HG02623 (cell line): ENCODE measurements around the gene RPP14.

Experiments used
- ATAC-seq: cut with Tn5 transposase; IDR thresholded peaks from one replicate; pipeline ENCODE4 v1.9.1; 2021; ENCODE audit warnings: moderate library complexity; ENCODE audit not compliant: unreplicated experiment

The RPP14 gene

DNA sequence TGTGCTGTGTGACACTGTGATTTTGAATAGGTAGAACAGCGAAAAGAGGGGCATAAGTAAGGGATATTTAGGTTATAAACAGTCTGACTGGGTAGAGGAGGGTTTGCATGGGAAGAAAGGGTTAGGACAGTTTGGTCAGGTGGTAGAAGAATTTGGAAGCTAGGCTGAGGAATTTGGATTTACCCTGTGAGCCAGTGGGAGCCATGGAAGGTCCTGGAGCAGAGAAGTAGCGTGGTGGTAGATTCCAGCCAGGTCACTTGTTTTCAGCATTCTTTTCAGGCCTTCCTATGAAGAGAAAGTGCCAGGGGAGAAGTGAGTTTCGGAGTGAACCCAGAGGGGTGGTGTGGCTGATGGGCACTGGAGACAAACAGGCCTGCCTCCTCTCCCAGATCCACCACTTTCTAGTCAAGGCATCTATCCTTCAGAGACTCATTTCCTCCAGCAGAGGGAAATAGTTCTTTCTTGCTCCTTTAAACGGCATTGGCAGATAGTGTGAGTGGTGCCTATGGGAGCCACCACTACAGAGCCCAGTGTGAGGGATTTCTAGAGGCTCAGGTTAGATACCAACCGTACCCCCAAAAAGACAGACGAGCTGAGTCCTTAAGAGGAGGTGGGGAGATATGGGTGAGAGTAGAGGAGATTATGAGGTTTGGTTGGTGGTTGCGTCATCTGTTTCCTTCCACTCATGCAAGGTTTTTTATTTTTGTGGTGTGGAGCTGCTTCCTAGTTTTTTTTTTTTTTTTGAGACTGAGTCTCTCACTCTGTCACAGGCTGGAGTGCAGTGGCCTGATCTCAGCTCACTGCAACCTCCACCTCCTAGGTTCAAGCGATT, 47.9 kb downstream of the RPP14 start:
- ATAC-seq, result no peak

DNA sequence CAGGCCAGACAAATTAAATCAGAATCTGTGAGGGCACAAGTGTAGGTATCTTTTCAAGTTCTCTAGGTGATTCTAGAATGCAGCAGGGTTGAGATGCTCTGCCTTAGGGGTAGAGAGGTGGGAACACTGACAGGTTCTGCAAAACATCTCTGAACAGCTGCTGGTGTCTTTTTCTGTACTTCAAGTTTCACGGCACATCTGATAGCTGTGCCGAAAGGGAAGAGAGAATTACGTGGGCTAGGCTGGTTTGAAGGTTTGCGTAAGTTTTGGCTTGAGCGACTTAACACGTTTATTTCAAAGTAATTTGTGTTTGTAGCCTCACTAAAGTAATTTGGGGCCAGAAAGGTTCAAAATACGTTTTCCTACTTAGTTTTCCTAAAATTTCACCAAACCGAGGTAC, 49.1 kb downstream of the RPP14 start:
- ATAC-seq, result no peak

DNA sequence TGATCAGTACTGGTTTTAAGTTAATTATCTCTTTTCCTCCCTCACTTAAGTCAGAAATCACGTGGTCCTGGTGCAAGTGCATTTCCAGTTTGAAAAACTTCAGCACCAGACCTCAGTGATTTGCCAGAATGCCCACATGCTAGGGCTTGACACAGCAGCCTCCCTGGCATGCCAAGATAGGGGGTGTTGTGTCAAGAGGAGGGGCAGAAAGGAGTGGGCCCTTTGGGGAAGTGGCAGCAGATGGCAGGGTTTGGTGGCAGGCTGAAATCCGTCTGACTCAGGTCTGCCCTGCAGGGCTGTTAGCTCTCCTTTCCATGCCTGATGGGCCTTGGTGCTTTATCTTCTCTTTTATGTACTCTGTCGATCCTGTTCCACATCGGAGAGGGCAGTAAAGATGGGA, 50.0 kb downstream of the RPP14 start:
- no peak for ATAC-seq

DNA sequence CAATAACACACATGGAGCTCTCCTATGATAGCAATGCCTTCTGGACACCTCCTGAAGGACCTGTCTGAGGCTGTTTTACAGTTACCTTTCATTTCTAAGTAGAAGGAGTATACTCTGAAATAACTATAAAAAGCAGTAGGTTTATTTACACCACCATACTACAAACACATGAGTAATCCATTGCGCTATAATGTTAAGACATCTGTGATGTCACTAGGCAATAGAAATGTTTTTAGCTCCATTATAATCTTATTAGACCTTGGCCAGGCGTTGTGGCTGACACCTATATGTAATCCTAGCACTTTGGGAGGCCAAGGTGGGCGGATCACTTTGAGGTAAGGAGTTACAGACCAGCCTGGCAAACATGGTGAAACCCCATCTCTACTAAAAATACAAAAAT, 51.4 kb downstream of the RPP14 start:
- no peak for ATAC-seq

- no peak for ATAC-seq
Observed at GRCh38 chr3:58358092-58358491, 52.0 kb downstream of the RPP14 start.

- no peak for ATAC-seq
Observed at GRCh38 chr3:58358808-58359207, 52.8 kb downstream of the RPP14 start.

GRCh38 chr3:58359621-58360020, 53.6 kb downstream of the RPP14 start:
- ATAC-seq, result no peak

GRCh38 chr3:58361866-58362265, 55.8 kb downstream of the RPP14 start:
- ATAC-seq, result no peak

- no peak for ATAC-seq
Observed at GRCh38 chr3:58366699-58367098, 60.7 kb downstream of the RPP14 start.

GRCh38 chr3:58369038-58369437, 63.0 kb downstream of the RPP14 start:
- no peak for ATAC-seq
